NCI-H1417 treated with DMSO at 0.1 percent for 48 hours (cell line): ENCODE measurements around the gene CD320.
"Not testable (repeated sequence)": the region's sequence is repeated elsewhere in the genome, so short reads cannot be mapped to it uniquely, and the experiment has no call there.

ENCODE experiments used
- DNase-seq: peaks from one replicate; lab custom pipeline; 2025; lab: John Stamatoyannopoulos, UW

The CD320 gene

DNA sequence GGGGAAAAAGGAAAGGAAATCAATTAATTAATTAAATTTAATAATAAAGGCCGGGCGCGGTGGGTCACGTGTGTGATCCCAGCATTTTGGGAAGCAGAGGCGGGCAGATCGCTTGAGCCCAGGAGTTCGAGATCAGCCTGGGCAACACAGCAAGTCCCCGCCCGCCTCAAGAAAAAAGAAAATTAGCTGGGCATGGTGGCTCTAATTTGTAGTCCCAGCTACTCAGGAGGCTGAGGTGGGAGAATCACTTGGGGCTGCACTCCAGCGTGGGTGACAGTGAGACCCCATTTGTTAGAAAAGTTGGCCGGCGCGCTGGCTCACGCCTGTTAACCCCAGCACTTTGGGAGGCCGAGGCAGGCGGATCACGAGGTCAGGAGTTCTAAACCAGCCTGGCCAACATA lies 733 bp upstream of the CD320 start:
- DNase-seq = no peak

DNA sequence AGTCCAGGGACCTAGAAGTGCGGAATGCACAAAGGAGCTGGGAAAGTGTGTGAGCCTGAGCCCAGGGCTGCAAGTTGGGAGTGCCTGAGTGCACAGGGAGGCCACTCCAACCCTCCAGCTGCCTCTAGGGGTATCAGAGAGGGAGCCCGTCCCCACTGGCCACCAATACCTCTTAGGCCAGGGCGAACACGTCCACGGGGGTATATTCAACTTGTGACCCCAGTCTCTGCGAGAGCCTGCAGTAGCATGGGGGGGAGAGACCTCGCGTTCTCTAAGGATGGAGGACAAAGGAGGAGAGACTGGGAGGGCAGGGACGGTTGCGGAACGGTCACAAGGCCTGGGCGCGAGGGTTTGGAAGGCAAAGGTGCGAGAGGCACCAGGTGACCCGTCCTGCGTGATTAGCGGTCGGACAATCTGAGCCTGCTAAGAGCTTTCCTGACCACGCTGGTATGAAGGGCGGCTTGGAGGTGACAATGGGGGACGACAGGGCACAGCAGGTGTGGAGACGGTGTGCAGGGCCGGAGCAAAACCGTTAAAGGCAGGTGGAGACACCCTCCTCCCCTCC lies 676 bp downstream of the CD320 start:
- DNase-seq = no peak

- DNase-seq = no peak
These were observed 1.7 kb downstream of the CD320 start for GRCh38 chr19:8306235-8307054.

GRCh38 chr19:8305798-8306197 lies 2.4 kb downstream of the CD320 start:
- DNase-seq = no peak

GRCh38 chr19:8304841-8305621 lies 3.1 kb downstream of the CD320 start:
- DNase-seq = no peak

DNA sequence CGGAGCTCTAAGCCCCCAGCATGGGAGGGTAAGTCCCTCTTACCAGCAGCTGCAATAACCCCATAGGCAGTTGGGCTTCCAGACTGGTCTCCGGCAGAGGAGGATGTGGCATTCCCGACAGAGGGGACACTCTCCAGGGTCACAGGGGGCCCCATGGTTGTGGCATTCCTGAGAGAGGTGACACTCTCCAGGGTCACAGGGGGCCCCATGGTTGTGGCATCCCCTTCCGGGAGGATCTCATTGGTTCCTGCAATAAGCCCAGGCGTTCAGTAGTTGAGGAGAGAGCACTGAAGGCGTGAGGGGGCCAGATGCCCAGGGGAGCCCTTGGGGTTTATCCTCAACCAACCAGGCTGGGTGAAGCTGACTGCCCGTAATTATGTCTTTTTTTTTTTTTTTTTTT lies 5.4 kb downstream of the CD320 start:
- DNase-seq = no peak

- DNase-seq = no peak
These were observed 5.8 kb downstream of the CD320 start for GRCh38 chr19:8302357-8302691.

GRCh38 chr19:8291337-8291736 lies 16.8 kb downstream of the CD320 start:
- not testable (repeated sequence) for DNase-seq

- not testable (repeated sequence) for DNase-seq
These were observed 31.6 kb downstream of the CD320 start for GRCh38 chr19:8276508-8276907.

DNA sequence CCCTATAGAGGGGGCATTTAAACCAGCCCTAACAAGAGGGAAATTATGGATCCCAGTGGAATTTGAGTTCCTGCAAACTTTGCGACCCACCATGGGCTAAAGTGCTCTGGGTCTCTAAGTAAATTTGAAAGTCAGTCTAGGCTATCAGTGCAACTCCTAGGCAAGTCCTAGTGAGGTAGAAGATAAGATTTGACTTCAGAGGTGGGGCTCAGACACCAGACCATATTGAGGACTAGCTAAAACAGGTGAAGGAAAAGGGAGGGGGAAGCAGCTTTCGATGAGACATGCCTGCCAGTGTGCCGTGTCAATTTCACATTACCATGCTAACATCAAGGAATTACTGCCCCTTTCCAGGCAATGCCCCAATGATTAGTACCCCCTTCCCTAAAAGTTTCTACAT lies 38.4 kb downstream of the CD320 start:
- DNase-seq = no peak

DNA sequence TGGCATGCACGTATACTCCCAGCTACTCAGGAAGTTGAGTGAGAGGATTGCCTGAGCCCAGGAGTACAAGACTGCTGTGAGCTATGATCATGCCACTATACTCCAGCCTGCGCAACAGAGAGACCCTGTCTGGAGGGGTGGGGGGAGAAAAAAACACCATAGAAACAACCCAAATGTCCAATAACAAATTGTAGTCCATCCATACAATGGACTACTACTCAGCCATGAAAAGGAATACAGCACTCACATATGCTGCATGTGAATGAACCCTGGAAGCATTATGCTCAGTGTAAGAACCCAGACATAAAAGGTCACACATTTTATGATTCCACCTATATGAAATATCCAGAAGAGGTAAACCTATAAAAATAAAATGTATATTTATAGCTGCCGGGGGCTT lies 42.3 kb downstream of the CD320 start:
- DNase-seq = no peak

DNA sequence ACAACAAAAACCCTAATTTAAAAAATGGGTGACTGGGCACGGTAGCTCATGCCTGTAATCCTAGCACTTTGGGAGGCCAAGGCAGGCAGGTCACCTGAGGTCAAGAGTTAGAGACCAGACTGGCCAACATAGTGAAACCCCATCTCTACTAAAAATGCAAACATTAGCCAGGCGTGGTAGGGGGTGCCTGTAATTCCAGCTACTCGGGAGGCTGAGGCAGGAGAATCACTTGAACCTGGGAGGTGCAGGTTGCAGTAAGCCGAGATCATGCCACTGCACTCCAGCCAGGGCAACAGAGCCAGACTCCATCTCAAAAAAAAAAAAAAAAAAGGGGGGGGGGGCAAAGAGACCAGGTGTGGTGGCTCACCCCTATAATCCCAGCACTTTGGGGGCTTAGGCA lies 43.9 kb downstream of the CD320 start:
- not testable (repeated sequence) for DNase-seq

DNA sequence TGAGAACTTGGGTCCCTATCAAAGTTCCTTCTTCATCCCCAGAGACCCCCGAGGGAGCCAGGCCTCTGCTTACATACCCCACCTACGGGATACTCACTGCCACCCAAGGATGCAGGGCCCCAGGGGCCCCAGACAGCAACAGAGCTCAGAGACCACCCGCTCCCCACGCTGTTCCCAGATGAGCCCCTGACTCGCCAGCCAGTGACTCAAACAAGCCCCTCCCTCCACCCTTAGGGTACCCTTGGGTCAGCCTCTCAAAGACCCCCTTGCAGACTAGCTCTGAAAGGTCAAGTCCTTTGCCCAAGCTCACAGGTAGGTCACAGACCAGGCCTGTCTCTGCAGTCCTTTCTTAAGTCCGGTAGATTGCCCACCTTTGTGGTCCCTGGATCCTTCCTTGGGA lies 45.7 kb downstream of the CD320 start:
- no peak for DNase-seq

DNA sequence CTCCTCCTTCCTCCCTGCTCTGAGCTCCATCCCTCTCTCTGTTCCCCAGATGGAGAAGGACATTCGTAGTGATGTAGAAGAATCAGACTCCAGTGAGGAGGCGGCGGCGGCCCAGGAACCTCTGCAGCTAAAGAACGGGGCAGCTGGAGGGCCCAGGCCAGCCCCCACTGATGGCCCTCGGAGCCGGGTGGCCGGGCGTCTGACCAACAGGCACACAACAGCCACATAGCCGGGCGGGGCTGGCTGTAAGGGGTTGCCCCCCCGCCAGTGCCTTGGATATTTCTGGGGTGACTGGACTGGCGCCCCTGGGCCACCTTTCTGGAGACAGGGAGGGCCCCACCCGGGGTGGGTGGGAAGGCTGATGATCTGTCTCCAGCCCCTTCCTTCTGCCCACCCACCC lies 46.3 kb downstream of the CD320 start:
- DNase-seq = no peak

DNA sequence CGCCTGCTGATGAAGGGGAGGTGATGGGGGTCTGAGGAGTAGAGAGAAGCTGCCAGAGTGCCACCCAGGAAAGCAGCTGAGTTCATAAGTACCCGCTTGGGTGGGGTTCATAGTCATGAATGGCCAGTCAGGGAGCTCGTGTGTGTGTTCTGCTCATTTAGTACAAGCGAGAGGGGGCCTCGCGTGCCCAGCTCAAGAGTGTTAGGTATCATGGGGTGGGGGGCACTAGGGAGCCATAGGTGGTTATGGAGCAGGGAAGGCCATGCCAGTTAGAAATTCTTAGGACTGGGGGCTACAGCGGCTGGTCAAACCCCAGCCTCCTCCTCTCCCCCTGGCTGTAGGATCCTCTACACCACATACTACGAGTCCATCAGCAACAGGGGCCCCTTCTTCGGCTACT lies 46.8 kb downstream of the CD320 start:
- DNase-seq = no peak

- DNase-seq = no peak
These were observed 48.3 kb downstream of the CD320 start for GRCh38 chr19:8259922-8260247.

- no peak for DNase-seq
These were observed 48.8 kb downstream of the CD320 start for GRCh38 chr19:8259142-8259921.

GRCh38 chr19:8257052-8257443 lies 51.1 kb downstream of the CD320 start:
- no peak for DNase-seq

DNA sequence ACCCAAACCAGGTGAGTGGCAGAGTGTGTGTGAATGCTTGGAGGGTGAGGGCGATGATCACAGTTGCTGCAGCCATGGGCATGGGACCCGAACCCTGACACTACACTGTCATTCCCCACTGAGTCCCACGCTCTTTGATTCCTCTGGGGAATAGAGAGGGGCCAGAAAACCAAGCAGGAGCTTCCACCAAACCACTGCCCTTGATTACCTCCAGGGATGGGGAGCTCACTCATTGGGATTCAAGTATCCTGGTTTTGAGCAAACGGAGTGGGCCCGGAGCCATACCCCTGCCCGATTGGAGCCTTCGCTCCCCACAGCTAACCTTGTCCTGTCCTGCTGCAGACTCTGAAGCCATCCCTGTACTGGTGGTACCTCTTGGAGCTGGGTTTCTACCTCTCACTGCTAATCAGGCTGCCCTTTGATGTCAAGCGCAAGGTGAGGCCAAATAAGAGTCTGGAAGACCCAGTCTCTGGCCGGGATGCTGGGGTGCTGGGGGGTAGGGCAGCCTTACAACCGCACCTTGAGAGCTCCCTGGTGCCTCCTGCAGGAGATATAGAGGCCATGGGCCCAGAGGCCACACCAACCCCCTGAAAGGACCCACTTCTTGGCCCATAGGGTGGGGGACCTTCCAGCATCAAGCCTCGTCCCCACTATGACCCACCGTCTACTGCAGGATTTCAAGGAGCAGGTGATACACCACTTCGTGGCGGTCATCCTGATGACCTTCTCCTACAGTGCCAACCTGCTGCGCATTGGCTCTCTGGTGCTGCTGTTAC lies 51.7 kb downstream of the CD320 start:
- DNase-seq = no peak

GRCh38 chr19:8255426-8256125 lies 52.6 kb downstream of the CD320 start:
- no peak for DNase-seq
